T-helper 2 cell treated with Interferon-gamma antibody and Interleukin-4, amounts not matched to agents 100 ng/mL and 5 ng/mL, for 36 hours (primary cell): ENCODE measurements around the gene SPACA9. TPM values are rescaled to one million over a fixed set of nuclear protein-coding genes. Genes with fewer than 3 reads are reported as not detected.

Source experiments
- intact Hi-C: fragments of 100-400 bp; cut with micrococcal nuclease; formaldehyde crosslinking; loops from one replicate; pipeline ENCODE4 v1.15.1; 2023
- total RNA-seq: library from RNA; stranded (reverse); gene quantifications from 2 replicates; pipeline ENCODE4 v1.2.3, GENCODE V29; 2022

The SPACA9 gene
- total RNA-seq, 1 donor from 2014 or later: 1.3 TPM

GRCh38 chr9:132862533-132862932 is 16.2 kb upstream of the SPACA9 start:
- intact Hi-C loops: no loop called here

GRCh38 chr9:132863096-132863495 is 15.6 kb upstream of the SPACA9 start:
- intact Hi-C loops: no loop called here

- intact Hi-C loops: no loop called here
These were observed 14.4 kb upstream of the SPACA9 start for GRCh38 chr9:132864277-132864676.

GRCh38 chr9:132864691-132865090 is 14.0 kb upstream of the SPACA9 start:
- intact Hi-C loops: no loop called here

GRCh38 chr9:132866898-132867297 is 11.8 kb upstream of the SPACA9 start:
- intact Hi-C loops: no loop called here

GRCh38 chr9:132869266-132869665 is 9.4 kb upstream of the SPACA9 start:
- intact Hi-C loops: no loop called here

GRCh38 chr9:132873403-132873802 is 5.3 kb upstream of the SPACA9 start:
- intact Hi-C loops: loop anchor here (10.0 kb wide), 1 partner anchor 199 kb away; the partner anchor contains the start of gene GTF3C4

- intact Hi-C loops: loop anchor here (5.0 to 10.0 kb wide), 2 partner anchors 200 to 798 kb away; partner anchors contain the start of genes GTF3C4 and MED27
These were observed 3.5 kb upstream of the SPACA9 start for GRCh38 chr9:132875159-132875558.

- intact Hi-C loops: loop anchor here (5.0 to 10.0 kb wide), 2 partner anchors 202 to 800 kb away; partner anchors contain the start of genes GTF3C4 and MED27
These were observed 1.8 kb upstream of the SPACA9 start for GRCh38 chr9:132876849-132877248.

GRCh38 chr9:132877458-132877823 is 1.3 kb upstream of the SPACA9 start:
- intact Hi-C loops: loop anchor here (5.0 to 10.0 kb wide), 2 partner anchors 203 to 800 kb away; partner anchors contain the start of genes GTF3C4 and MED27

- intact Hi-C loops: loop anchor here (1.0 to 10.0 kb wide), 3 partner anchors 66 to 801 kb away; partner anchors contain the start of genes GTF3C4, MED27 and TSC1
These were observed 639 bp upstream of the SPACA9 start, which contains the start of gene AK8 for GRCh38 chr9:132877824-132878694. Gene AK8, minus strand, starts transcription at chr9:132878284. Its CDS starts 29 bp downstream, at chr9:132878255.

- intact Hi-C loops: loop anchor here (5.0 to 10.0 kb wide), 2 partner anchors 205 to 802 kb away; partner anchors contain the start of genes GTF3C4 and MED27
These were observed 992 bp downstream of the SPACA9 start for GRCh38 chr9:132879457-132880323.

GRCh38 chr9:132880324-132880661 is 1.6 kb downstream of the SPACA9 start:
- intact Hi-C loops: no loop called here

- intact Hi-C loops: no loop called here
These were observed 3.1 kb downstream of the SPACA9 start for GRCh38 chr9:132881826-132882225.

- intact Hi-C loops: no loop called here
These were observed 3.9 kb downstream of the SPACA9 start for GRCh38 chr9:132882616-132883015.

GRCh38 chr9:132883349-132884294 is 4.9 kb downstream of the SPACA9 start:
- intact Hi-C loops: no loop called here

- intact Hi-C loops: no loop called here
These were observed 7.1 kb downstream of the SPACA9 start for GRCh38 chr9:132885720-132886333.

- intact Hi-C loops: no loop called here
These were observed 7.6 kb downstream of the SPACA9 start for GRCh38 chr9:132886334-132886725.

- intact Hi-C loops: no loop called here
These were observed 8.8 kb downstream of the SPACA9 start for GRCh38 chr9:132887181-132888120.
